T-helper 22 cell (primary cell): ENCODE data around the gene KANTR.

Source experiments
- DNase-seq: peaks from one replicate; pipeline ENCODE4 v3.0.0-alpha.2; 2020; ENCODE audit warnings: low read depth

The KANTR gene

DNA sequence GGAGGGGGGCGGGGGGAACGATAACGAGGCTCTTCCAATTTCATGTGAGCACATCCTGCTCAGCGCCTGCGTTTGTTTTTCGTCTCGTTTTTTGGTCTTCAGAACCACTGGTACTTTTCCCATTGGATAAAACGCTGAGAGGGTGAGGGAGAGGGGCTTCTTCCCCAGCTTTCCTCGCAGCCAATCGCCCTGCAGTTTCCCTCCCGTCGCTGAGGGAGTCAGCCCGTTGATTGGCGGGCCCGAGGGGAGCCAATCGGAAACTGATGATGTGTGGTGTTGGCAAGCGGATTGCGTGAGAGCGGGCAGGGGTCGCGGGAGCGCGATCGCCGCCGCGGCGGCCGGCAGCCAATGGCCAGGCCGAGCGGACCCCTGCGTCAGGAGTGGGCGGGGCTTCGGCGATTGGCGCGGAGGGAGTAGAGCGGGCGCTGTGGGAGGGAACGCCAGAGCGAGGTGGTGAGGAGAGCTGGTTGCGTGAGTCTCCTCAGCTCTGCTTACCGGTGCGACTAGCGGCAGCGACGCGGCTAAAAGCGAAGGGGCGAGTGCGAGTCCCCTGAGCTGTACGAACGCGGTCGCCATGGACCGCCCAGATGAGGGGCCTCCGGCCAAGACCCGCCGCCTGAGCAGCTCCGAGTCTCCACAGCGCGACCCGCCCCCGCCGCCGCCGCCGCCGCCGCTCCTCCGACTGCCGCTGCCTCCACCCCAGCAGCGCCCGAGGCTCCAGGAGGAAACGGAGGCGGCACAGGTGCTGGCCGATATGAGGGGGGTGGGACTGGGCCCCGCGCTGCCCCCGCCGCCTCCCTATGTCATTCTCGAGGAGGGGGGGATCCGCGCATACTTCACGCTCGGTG is 11.8 kb upstream of the KANTR start, which contains the start of gene TSPYL2:
Gene TSPYL2 (plus strand): TSS at position 443 of the 848 bp plus-strand sequence. CDS start 132 bp downstream, at position 575.
- peak; percentile 89 for DNase-seq

DNA sequence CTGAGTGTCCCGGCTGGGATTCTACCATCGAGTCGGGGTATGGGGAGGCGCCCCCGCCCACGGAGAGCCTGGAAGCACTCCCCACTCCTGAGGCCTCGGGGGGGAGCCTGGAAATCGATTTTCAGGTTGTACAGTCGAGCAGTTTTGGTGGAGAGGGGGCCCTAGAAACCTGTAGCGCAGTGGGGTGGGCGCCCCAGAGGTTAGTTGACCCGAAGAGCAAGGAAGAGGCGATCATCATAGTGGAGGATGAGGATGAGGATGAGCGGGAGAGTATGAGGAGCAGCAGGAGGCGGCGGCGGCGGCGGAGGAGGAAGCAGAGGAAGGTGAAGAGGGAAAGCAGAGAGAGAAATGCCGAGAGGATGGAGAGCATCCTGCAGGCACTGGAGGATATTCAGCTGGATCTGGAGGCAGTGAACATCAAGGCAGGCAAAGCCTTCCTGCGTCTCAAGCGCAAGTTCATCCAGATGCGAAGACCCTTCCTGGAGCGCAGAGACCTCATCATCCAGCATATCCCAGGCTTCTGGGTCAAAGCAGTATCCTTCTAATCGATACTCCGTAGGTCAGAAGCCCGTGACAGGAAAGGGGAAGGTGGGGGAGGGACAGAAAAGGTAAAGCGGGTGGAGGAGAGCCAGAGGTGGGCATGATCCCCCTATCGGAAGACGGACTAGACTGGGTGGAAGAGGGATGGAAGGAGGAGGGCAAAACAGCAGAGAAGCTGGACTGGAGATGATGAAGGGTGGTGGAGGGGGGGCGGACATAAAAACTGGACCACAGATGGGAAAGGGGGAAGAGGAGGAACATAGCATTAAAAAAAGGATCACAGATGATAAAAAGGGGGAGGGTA is 10.9 kb upstream of the KANTR start:
- no peak for DNase-seq

DNA sequence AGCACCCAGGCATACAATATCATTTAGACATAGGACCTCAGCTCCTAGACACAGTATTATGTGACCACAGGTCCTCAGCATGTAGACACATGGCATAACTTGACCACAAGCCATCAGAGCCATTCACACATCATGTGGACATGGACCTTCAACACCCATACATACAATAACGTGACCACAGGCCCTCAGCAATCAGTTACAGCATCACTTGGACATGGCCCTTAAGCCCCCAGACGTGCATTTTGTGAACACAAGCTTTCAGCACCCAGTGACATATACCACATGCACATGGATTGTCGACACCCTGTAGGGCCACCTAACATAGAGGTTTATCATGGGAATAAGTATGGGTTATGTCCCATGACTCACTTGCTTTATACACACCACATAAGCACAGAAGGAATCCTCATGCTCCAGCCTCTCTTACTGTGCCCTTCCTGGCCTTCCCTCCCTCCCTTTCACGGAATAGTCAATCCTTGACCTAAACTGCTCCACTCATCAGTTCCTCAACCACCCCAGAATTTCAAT is 9.8 kb upstream of the KANTR start:
- DNase-seq = no peak

DNA sequence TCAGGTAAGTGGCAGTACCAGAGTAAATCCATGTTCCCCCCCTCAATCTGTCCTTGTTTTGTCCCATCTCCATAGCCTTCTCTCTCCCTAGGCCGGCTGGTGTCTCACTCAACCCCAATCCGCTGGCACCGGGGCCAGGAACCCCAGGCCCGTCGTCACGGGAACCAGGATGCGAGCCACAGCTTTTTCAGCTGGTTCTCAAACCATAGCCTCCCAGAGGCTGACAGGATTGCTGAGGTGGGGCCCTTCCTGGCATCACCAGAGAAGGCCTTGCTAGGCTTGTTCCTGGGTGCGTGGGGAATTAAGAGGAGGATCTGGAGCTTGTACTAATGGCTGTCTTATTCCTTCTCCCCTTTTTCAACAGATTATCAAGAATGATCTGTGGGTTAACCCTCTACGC is 9.1 kb upstream of the KANTR start:
- no peak for DNase-seq

DNA sequence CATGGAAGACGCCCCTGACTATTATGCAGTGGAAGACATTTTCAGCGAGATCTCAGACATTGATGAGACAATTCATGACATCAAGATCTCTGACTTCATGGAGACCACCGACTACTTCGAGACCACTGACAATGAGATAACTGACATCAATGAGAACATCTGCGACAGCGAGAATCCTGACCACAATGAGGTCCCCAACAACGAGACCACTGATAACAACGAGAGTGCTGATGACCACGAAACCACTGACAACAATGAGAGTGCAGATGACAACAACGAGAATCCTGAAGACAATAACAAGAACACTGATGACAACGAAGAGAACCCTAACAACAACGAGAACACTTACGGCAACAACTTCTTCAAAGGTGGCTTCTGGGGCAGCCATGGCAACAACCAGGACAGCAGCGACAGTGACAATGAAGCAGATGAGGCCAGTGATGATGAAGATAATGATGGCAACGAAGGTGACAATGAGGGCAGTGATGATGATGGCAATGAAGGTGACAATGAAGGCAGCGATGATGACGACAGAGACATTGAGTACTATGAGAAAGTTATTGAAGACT is 8.2 kb upstream of the KANTR start:
- peak; percentile 23 for DNase-seq

DNA sequence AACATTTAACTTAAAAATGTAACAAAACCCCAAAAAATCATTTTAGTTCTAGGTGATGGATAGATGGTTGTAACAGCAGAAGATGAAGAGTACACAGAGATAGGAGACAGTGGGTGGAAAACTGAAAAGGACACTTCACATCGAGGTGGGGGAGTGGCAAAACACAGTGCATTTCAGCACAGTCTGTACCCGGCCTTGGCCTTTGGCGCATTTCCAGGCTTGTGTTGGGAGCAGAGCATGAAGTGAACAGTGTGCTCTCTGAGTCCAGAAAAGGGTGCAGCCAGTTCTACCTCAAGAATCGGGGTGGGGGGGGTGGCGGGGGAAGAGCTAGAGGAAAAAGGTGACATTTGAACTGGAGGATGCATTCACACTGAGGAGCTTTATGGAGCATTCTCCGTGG is 7.5 kb upstream of the KANTR start:
- no peak for DNase-seq

DNA sequence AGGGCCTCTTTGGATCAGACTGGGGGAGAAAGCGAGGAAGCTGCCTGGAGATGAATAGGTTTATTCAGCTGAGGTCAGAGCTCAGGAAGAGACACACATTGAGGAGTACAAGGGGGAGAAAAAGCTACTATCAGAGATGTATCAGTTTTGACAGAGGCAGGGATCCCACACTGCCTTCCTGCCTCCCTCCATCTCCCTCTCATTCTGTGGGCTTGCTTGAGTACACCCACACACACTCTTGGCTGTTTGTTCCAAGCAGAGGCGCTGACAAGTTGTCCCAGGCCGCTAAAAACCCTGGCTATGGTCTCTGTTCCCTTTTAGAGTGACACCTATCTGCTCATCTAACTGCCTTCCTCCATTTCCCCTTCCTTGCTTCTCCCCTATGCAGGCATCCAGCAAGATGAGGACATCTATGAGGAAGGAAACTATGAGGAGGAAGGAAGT is 6.5 kb upstream of the KANTR start:
- DNase-seq = no peak

DNA sequence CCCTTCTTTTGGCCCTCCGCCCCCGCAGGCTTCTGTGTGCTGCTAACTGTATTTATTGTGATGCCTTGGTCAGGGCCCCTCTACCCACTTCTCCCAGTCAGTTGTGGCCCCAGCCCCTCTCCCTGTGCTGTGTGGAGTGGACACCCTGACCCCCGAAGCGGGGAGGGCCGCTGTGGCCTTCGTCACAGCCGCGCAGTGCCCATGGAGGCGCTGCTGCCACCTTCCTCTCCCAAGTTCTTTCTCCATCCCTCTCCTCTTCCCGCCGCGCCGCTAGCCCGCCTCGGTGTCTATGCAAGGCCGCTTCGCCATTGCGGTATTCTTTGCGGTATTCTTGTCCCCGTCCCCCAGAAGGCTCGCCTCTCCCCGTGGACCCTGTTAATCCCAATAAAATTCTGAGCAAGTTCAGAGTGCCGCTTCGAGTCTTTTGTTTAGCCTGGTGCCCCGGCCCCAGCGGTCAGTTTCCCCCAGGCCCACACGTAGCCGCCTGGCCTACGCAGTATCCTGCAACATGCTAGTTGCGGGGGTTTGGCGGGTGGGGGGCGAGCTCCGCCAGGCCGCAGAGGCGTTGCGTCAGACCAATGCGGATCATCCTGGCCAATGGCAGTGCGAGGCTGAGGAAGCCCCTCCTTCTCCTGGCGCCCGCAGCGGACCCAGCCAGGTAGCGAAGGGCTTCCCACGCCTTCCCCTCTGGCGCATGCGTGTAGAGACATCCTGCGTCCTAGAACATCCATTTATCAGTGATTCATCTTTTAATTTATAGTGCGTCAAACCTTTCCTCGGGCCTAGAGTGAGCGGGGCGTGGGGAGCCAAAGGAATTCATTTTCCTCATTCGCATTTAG is 5.6 kb upstream of the KANTR start:
- DNase-seq = peak; percentile 80

DNA sequence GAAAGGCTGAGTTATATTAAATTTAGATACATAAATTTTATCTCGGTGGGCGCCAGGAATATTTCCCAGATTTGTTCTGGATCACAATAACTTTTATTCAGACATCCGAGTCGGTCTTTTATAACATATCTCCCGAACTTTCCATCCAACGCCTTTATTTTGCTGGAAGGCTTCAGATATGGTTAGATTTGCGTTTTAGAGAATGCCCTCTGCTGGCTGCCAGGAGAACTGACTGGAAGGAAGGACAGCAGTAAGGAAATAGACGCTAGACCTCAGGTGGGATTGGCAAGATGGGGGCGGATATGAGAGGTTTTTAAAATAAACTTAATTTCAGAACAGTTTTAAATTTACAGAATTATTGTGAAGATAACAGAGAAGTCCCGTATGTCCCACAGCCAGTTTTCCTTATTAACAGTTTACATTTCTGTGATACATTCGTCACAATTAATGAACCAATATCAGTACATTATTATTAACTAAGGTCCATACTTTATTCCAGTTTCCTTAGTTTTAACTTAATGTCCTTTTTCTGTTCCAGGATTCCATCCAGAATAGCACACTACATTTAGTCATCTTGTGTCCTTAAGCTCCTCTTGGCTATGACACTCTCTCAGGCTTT is 4.6 kb upstream of the KANTR start:
- DNase-seq = no peak

DNA sequence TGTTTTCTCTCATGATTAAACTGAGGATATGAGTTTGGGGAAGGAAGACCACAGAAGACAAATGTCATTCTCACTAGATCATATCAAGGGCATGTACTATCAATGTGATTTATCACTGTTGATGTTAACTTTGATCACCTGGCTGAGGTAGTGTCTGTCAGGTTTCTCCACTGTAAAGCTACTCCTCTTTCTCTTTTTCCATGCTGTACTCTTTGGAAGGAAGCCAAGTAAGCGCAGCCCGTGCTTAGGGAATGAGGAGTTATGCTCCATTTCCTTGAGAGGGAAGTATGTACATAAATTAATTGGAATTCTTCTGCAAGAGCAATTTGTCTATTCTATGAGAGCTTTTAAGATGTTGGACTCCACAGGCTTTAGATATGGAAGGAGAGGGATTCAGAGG is 4.0 kb upstream of the KANTR start:
- no peak for DNase-seq

DNA sequence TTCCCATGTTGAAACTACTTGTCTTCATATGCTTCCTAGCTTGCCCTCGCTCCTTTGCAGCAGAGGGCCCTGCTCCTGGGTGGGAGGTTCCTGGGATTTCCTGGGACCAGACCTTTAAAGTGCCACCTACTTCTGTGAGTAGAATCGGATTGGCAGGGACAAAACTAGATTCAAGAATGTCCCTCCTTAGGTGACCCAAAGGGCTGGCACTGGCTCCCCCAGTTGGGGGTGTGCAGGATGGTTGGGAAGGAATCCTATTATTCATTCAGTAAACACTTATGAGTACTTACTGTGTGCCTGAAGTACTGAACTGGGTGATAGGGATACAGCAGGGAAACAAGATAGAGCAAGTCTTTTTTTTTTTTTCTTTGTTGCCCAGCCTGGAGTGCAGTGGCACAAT is 2.6 kb upstream of the KANTR start:
- DNase-seq = no peak

DNA sequence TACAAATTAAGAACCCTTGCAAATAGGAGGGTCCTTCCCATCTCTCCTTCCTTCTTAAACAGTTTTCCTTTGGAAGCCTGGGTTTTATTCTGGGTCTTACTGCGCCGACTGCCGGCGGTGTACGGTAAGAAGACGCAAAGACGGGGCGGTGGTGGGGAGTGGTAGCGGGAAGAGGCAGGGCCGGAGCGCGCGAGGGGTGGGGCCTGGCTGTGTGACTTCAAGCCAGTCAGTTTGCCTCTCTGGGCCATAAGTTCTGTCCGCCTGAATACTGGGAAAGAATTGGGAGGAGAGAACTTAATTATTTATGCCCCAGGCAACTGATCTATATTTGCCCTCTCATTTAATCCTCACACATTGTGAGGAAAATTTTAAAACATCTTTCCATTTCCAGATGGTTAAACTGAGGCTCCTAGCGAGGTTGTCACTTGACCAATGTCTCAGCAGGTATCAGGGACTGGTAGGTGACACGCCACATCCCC is 726 bp upstream of the KANTR start:
- peak; percentile 64 for DNase-seq

DNA sequence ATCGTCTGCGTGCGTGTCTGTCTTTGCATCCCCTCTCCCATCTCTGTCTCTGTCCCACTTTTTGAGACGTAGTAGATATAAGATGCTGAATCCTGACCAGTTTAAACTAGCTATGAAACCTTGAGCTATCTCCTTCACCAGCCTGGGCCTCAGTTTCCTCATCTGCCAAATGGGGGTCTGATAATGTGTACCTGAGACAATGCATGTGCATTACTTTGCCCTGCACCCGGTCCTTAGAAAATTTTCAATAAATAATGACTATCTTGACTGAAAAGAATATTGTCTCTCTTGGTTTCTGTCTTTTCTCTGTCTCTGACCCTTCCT is 602 bp downstream of the KANTR start:
- no peak for DNase-seq

DNA sequence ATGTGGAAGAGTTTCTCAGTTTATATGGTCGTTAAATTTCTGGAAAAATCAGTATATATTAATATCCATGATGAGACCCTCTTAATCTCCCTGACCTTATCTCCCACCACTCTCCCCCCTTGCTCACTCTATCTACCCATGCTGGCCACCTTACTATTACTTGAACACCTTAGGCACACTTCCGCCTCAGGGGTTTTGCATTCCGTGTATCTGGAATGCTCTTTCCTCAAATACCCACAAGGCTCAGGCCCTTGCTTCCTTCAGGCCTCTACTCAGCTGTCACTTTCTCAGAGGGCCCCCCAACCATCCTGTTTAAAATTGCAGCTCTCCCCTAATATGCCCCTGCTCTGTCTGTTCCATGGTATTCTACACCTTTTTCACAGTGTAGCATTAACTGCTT is 1.9 kb downstream of the KANTR start:
- no peak for DNase-seq

DNA sequence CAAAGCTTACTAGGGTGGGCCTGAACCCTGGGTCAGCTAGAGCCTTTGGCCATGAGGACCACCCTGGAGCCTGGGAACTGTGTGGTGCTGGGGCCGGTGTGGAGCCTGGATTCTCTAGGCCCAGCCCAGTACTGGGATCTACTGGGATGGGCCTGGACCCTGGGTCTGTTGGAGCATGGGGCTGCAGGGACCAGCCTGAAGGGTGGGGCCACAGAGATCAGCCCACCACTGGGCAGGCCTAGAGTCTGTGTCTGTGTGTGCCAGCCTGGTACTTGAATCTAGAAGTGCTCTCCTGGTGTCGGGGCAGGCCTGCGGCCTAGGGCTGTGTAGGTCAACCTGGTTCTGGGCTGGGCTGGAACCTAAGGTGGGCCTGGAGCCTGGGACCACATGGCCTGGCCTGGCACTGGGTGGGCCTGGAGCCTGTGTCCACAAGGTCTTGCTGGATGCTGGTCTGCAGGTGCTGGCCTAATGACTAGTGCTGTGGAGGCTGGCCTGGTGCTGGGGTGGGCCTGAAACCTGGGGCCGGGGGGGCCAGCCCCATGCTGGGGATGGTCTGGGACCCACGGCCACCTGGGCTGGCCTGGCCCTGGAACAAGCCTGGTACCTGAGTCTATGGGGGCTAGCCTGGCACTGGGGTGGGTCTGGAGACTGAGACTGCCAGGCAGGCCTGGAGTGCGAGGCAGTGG is 21.1 kb downstream of the KANTR start:
- DNase-seq = no peak

DNA sequence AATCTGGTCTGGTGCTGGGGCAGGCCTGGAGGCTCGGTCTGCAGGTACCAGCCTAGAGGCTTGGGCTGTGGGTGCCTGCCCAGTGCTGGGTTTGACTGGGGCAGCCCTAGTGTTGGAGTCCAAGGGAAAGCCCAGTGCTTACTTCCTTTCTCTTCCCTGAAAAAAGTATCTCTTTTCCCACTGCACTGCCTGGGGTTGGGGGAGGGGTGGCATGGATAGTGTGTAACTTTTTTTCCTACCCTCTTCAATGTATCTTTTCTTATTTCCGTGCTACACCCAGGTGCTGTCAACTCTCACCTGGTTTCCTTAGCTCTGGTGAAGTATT is 21.6 kb downstream of the KANTR start:
- DNase-seq = no peak

DNA sequence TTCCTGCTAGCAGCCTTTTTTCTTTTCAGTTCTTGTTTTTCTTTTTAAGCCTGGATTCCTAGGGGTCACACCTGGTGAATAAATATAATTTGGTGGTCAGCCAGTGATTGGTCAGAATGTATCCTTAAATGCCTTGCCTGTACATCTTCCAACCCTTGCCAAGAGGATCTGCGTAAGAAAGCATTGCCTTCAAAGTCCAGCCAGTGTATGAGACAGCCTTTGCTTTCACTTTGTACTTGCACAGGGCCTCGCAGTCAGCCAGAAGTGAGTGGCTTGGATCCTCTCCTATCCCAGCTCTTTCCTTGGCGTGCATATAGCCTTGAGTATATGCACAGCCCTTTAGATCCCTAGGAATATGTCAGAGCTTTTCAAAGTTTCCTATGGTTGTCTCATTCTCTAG is 22.2 kb downstream of the KANTR start:
- DNase-seq = no peak

DNA sequence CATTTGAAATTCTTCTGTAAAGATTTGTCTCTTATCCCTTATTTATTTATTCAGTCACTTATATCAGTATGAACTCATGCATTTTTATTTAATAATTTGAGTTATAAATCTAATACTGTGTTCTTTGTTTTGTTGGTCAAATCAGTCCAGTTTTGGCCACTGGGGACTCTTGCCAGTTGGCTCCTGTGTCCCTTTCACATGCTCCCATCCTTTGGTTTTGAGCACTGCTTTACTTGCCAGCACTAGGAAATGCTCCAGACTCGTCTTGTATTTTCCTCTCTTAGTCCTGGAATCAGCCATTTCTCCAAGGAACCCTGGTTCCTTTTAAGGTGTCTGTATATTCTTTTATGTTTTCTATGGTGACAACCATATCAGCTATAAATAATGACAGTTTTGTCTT is 28.1 kb downstream of the KANTR start:
- DNase-seq = no peak

DNA sequence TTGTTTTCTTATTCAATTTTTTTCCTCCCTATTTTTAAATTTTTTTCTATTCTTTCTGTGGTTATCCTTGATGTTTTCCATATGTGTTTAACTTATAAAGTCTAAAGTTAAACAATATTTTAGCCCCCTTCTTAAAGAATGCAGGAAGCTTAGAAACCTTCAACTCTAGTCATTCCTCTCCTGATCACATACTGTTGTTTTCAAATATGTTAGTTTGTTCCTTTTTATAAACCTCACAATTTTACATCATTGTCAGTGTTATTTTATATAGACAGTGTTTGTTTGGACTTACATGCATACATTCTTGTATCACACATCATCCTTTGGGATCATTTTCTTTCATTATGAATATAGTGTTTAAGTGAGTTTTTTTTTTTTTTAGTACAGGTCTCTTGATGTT is 31.6 kb downstream of the KANTR start:
- no peak for DNase-seq

DNA sequence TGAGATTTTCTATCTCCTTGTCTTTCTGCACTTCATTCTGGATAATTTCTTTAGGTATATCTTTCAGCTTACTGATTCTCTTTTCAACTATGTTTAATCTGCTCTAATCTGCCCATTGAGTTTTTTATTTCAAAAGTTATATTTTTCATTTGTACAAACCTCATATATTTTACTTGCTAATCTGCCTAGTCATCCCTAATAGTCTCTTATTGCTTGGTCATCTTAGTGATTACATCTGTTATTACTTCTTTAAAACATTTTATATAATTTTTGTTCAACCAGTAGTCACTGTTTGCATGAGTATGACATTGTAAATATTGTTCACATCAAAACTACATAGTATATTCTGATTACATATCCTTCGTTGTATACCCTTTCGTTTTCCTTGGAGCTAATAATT is 32.4 kb downstream of the KANTR start:
- no peak for DNase-seq
